HG03060 (cell line): ENCODE data around the gene COX15.
"Not testable (repeated sequence)": the region's sequence is repeated elsewhere in the genome, so short reads cannot be mapped to it uniquely, and the experiment has no call there.

Experiments
- ATAC-seq: cut with Tn5 transposase; IDR thresholded peaks from one replicate; pipeline ENCODE4 v1.9.1; 2021; ENCODE audit warnings: low read depth, moderate number of reproducible peaks; ENCODE audit not compliant: unreplicated experiment

COX15 gene

GRCh38 chr10:99742254-99742653 is 10.3 kb upstream of the COX15 start:
- ATAC-seq: no peak

- ATAC-seq: no peak
Measured at GRCh38 chr10:99740933-99741559, 9.1 kb upstream of the COX15 start.

GRCh38 chr10:99740260-99740659 is 8.3 kb upstream of the COX15 start:
- ATAC-seq: no peak

- not testable (repeated sequence) for ATAC-seq
Measured at GRCh38 chr10:99734111-99734510, 2.2 kb upstream of the COX15 start.

- ATAC-seq: no peak
Measured at GRCh38 chr10:99733366-99733765, 1.4 kb upstream of the COX15 start.

- ATAC-seq: peak; percentile 21
Measured at GRCh38 chr10:99731306-99732032, 458 bp downstream of the COX15 start.

GRCh38 chr10:99730026-99730425 is 1.9 kb downstream of the COX15 start:
- no peak for ATAC-seq

GRCh38 chr10:99720387-99720786 is 11.5 kb downstream of the COX15 start:
- no peak for ATAC-seq

- ATAC-seq: no peak
Measured at GRCh38 chr10:99714446-99714845, 17.5 kb downstream of the COX15 start.

- no peak for ATAC-seq
Measured at GRCh38 chr10:99711129-99711719, 20.7 kb downstream of the COX15 start.

GRCh38 chr10:99709480-99710229 is 22.3 kb downstream of the COX15 start:
- ATAC-seq: peak; percentile 48

- no peak for ATAC-seq
Measured at GRCh38 chr10:99708428-99709012, 23.4 kb downstream of the COX15 start.

GRCh38 chr10:99700649-99701048 is 31.3 kb downstream of the COX15 start:
- ATAC-seq: no peak

- no peak for ATAC-seq
Measured at GRCh38 chr10:99698504-99699080, 33.3 kb downstream of the COX15 start.

GRCh38 chr10:99695761-99696160 is 36.2 kb downstream of the COX15 start:
- no peak for ATAC-seq

GRCh38 chr10:99693933-99694583 is 37.9 kb downstream of the COX15 start:
- no peak for ATAC-seq

- ATAC-seq: no peak
Measured at GRCh38 chr10:99689461-99689860, 42.5 kb downstream of the COX15 start.

- ATAC-seq: peak; percentile 92
Measured at GRCh38 chr10:99685597-99685967, 46.3 kb downstream of the COX15 start.

GRCh38 chr10:99682752-99683151 is 49.2 kb downstream of the COX15 start:
- no peak for ATAC-seq
